ENCODE measurements around the gene KIAA0040.

Gene KIAA0040

DNA sequence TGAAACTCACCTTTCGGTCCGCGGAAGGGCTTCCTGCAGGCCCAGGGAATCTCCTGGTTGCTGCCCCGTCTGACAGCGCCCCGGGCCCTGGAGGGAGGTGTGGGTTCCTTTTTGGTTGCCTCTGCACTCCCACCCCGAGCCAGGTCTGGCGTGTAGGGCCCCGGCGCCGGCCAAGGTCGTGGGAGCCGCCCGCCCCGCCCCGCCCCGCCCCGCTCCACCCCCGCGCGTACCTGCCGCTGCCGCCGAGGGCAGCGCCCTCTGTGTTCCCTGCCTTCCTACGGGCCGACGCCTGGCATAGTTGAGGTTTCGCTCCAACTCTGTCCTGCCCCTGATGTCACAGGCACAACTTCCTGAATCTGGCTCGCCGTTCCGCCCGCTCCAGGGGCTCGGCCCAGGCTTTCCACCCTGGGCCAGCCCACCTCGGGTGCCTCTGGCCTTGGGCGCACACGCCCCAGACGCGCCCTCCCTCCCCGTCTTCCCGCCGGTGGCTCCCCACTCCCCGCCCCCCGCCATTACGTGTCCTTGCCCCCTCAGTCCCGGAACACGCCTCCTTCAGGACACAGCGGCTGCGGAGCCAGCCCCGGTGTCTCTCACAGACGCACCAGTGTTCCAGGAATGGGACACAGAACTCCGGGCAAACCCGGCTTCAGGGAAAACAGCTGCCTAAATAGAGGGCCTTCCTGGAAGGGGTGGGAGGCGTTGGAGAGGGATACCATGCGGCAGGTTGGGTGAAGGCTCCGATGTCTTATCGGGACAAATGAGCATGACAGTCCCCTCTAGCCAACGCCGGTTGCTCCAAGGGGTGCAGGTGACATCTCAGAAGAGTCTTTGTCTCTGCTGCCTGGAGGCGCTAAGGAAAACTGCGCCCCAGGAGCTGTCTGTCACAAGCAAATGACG, at the start of gene KIAA0040:
Gene KIAA0040, minus strand, starts transcription at position 147 of the 897 bp plus-strand sequence. CDS start 31,763 bp downstream, outside the sequence.
- peak; percentile 51 for DNase-seq (ENCODE audit: low spot score)

DNA sequence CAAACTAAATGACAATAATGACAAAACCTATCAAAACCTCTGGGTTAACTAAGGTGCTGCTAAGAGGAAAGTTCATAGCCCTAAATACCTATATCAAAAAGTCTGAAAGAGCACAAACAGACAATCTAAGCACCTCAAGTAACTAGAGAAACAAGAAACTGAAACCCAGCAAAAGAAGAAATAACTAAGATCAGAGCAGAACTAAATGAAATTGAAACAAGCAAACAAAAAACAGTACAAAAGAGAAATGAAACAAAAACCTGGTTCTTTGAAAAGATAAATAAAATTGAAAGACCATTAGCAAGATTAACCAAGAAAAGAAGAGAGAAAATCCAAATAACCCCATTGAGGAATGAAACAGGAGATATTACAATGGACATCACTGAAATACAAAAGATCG, 44.8 kb upstream of the KIAA0040 start:
- DNase-seq (ENCODE audit: low spot score), result no peak

DNA sequence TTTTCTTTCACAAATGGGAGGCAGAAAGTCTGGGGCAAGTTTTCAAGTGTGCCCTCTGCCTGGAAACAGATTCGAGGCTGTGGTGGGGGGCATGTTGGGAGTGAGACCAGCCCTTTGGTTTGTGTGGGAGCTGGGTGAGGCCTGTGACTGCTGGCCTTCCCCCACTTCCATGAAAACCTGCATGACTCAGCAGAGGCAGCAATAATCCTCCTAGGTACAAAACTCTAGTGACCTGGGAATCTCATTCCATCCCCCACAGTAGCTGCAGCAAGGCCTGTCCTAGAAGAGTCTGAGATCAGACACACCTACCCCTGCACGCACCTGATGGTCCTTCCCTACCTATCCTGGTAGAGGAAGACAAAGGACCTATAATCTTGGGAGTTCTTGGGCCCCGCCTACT, 42.1 kb upstream of the KIAA0040 start:
- no peak for DNase-seq (ENCODE audit: low spot score)

DNA sequence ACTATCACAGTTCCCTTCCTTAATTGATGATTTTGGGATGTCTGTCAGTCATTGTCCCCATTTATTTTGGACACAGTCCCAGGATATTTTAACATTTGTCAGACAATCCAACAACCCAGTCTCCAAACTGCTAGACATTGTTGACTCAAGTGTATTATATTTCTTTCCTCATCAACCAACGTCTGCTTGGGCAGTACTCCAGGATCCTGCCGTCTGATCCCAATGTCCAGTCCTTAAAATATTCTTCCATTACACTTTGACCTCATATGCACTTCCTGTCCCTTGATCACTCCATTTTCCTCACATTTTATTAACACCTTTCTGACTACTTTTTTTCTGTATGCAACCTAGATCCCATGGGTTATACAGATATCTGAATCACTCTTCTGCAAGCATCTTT, 39.8 kb upstream of the KIAA0040 start:
- DNase-seq (ENCODE audit: low spot score), result no peak

DNA sequence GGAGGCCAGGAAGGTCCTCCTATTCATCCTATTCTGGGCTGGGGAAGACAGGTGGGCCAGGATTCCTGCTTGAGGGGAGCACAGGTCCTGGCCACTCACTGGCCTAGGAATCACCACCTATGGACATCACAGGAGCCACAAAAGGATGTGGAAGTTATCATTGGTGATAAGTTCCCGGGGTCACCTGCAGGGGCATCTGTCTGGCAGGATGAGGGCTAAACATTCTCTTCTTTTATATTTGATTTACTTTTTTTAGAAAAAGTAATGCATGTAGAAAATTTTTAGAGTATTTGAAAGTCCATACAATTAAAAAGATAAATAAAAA, 33.2 kb upstream of the KIAA0040 start:
- no peak for DNase-seq (ENCODE audit: low spot score)

DNA sequence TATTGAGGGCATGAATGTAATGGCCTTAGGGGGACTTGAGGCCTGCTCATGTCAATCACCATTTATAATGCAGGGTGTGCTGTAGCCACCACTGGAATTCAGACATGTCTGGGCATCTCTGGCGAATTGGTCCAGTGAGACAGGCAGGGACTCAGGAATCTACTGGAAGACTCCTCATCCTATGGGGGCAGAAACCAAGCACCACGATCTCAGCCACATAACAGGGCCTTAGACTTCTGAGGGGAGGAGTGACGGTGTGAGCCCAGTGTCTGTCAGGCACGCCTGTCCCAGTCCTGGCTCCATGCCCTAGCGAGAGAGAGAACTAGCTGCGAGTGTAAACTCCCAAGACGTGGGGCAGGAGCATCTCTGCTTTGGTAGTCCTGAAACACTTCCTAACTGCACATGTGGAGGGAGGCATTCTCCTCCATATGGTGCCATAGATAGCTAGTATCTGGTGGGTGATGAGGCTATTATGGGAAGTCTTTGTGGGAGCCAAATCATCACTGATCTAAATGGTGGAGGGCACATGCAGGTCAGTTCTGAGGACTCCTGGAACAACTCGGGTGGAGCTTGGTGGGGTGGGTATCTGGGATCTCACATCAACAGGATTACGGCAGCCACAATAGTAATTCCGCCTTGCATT, 29.8 kb upstream of the KIAA0040 start:
- no peak for DNase-seq (ENCODE audit: low spot score)

DNA sequence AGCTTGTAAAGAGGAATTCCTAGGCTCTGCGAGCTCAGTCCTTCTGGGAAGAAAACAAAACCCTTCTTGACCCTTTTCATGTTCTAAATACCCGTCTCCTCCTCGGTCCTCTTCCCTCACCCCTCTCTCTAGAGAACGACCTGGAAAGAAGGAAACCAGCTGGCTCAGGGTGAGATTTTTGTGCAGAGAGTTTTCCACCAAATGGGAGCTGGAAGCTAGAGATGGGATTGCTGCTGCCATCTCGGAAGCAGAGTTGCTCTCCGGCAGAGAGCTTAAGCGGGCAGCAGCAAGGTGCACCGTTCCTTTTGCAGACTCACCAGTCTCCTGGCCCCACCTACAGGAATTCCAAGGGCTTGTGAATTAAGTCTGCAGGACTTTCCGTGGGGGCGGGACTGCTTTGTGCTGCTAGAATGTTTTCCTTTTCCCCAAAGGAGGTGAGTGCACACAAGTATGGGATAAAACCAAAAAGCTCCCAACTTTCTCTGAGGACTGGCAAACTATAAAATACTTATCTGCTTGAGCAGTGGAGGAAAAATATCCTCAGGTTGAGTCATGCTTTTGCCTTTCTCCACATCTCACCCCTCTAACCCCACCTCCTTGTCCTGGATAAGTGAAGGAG, 29.1 kb upstream of the KIAA0040 start:
- DNase-seq (ENCODE audit: low spot score), result no peak

DNA sequence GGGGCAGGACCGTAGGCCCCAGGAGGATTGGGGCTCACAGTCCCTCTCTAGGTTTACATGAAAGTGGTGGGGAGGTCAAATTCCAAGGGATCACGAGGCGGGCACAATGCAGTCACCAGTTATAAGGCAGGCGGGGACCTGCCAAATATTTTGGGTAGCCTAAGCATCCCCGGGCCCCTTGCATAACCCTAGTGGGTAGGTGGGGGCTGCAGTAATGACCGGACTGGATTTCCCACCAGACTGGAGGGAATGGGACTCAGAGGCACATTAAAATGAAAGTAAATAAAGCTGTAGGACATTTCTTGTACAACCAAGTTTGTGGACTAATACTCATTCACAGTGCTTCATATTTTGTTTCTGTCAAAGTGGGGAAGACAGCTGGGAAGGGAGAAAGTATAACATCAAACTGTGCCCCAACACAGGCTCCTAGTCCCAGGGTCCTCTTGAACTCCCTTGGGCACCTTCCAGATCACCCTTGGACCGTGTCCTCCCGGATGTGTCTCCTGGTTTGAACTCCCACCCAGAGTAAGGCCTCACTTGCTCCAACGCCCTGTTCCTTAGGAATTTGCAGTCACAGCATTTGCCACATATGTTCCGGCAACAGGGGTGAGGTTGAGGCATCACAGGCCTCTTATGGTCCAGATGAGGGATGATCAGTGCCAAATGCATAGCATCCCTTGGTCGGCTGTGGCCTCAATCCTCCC, 28.4 kb upstream of the KIAA0040 start:
- no peak for DNase-seq (ENCODE audit: low spot score)

DNA sequence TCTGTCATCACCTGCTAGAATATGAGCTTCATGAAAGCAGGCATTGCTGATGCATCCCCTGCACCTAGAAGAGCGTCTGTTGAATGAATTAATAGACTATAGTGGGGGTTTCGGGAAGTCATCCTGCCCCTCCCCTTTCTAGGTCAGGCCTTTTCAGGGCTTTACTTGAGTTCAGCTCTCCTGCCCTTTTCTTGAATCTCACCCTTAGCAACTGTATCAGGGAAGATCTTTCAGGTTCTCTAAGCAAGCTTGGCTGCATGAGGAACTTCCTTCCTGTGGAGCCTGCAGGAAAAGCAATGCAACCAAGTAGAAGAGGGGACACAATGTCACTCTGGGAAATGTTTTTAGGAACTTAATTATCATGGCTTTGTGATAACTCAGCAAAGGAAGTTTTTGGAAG, 27.2 kb upstream of the KIAA0040 start:
- no peak for DNase-seq (ENCODE audit: low spot score)

DNA sequence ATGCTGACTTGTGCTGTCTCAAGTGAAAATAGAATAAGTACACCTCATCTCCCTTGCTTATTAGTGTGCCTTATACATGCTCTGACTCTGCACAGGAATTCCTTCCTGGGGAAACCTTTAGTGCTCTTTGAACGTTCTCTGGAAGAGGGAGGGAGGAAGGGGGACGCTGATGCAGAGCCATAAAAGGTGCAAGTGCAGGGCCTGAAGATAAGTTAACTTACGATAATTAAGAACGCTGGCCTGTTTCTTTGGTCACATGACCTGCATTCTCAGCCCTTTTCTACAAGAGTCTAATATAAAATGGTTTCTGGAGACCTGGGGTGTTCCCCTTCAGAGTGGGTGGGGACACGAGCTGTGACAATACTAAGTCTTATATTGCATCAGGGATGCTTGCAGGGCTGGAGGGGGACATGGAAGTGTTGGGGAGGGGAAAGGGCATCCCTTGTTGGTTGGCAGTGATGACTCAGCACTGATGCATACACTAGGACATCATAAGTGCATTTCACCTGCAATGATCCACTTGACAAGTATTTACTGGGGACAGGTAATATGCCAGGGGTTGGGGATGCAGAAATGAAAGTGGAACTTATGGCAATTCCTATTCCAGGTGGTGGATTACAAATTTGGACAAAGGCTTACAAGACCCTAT, 26.3 kb upstream of the KIAA0040 start:
- DNase-seq (ENCODE audit: low spot score), result no peak

DNA sequence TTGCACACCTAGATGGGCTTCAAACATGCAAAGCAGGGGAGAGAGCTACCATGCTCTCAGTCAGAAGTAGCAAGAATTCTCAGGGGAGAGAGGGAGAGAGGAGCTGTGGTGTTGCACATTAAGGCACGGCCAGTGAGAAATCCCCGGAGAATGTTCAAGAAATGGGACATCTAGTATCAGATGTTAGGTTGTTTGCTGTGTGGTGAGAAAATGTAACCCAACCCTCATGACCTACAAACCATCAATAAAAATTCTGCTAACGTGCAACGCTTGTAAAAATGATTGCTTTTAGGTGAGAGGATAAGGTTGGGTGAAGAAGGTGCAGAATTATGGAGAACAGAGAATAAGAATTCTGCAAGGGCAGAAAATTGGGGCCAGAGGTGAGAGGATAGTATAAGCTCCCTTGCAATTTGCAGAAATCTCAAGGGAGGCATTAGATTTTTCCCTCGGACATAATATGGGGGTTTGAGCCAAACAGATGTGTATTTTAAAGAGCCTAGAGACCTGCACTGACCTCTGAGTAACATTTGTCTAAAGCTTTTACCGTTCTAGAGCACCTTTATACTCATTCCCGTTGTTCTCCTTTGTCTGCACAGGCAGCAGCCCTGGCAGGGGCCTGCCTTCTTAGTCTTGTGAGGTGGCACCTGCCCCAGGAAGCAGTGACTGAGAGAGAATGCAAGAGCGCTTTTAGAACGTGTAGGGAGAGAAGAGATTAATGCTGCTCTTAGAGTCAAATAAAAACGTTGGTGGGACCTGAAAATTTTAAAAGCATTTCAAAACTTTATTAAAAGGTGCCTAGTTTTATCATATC, 25.4 kb upstream of the KIAA0040 start:
- DNase-seq (ENCODE audit: low spot score), result no peak

DNA sequence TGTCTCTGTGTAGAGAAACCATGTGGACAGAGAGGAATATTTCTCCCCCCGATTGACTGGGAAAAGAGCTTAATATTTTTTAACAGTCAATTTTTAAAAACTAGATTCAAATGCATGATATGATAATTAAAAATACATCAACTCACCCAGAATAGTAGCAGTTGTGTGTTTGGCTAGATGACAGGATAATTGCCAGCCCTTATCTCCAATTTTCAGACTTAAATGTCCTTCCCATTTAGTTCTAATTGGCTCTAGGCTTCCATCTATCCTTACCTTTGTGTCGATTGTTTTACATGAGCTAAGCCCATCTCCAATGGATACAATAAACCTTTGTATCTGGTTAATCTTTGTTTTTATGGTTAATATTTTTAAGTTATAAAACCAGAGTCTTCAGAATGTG, 23.9 kb upstream of the KIAA0040 start:
- no peak for DNase-seq (ENCODE audit: low spot score)

DNA sequence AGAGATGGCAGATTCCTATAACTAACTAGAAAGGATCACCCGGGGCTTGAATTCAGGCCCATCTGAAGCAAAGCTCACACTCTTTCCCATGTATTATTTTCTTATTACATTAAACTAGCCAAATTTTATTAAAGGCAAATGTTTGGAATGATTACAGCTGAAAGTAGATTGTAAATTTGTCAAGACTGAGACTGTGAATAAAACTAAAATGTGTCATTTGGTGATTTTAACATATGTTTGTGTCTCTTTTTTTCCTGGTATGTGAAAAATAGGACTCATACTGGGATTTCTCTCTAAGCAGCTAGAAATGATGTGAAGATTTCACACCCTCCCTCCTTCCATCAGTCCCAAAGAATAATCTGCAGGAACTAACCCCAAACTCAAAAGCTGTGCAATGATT, 19.1 kb upstream of the KIAA0040 start:
- no peak for DNase-seq (ENCODE audit: low spot score)

DNA sequence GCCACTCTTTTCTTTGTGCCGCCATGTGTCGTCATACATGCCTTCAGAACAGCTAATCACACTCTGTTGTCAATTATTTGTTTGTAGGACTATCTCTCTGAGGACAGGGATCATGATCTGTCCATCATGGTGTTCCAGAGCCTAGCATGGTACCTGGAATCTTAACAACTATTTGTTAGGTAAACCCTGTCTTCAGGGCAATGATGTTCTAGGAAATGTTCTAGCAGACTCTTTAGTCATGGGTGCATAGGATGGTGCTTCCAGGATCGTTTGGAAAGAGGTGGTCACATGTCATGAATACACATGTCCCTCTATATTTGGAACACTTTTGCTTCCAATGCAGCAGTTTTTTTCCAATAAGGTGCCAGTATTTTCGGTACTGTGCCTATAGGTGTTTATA, 18.2 kb upstream of the KIAA0040 start:
- DNase-seq (ENCODE audit: low spot score), result no peak

DNA sequence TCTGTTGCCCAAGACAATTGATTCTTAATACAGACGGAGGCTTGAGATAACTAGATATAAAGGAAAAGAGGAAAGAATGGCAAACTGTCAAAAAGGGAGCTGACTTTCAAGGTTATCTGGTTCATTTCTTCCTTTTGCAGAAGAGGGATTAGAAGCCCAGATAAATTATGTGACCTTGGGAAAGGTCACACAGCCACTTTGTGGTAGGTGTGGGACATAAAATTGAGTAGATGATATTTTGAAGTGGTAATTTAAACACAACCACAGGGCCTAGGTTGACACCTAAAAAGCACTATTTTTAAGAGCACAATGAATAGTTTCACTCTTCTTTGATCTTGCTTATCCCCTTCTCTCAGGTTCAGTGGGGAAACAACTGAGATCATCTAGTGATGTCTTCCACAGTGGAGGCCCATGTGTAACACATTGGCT, 16.9 kb upstream of the KIAA0040 start:
- DNase-seq (ENCODE audit: low spot score), result peak; percentile 50

DNA sequence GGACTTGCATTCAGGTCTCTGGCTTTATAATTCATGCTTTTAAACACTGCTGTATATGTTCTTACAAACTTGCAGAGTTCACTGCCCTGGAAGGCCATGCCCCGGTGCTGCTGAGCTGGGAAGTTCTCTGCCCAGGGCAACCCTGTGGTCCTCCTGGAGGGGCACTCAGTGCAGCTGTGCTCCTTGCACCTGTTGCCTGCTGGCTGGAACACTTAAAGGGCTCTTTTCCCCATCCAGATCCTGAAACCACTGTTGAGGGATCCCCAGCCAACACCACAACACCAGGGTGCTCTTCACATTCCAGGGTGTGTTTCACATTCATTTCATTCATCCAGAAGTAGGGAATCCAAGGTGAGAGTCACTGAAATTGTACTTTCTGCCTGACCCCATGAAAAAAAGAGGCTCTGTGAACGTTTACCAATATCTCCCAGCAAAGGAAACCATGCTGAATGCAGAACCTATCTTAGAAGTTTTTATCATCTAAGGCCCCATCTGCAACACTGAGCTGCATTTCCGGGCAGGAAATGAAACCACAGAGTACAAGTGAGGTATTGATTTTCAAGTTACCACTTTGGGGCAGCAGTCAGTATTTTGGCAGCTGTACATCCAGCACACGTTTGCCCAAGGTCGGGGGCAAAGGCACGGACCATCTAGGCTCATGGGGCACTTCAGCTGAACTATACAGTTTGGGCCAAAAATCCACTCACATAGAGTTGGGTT, 16.4 kb upstream of the KIAA0040 start:
- DNase-seq (ENCODE audit: low spot score), result peak; percentile 73

DNA sequence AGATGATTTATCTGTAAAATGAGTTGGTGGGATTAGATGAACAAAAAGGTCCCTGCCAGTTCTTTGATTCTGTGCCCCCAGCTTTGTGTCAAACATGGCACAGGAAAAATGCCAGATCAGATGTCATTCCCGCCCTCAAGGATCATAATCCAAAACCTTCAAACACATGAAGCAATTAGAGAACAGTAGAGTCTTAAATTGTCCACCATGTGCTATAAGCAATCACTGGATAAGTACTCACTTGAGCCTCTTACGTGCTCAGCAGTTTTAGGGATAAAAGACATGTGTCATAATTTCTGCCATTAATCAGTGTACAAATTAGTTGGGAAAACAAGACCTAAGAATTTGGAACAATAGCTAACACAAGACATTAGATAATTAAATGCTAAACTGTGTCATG, 15.4 kb upstream of the KIAA0040 start:
- no peak for DNase-seq (ENCODE audit: low spot score)

DNA sequence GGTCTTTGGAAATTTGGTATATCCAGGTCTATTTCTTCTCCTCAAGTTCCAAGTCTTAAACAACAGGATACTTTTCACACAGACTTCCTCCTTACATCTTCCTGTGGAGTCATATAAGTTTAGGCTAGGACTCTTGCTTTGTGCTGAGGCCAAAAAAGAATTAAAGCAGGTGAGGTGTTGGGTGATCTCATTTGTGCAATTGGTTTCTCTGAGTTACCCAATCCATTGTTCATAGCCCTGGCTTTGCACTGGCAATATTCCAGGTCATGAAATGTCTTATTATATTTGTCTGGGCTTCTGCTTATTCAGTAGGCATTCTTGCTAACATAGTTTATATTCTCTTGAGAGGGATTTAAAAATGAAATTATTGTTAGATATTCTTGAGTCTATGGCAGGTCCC, 14.1 kb upstream of the KIAA0040 start:
- no peak for DNase-seq (ENCODE audit: low spot score)

DNA sequence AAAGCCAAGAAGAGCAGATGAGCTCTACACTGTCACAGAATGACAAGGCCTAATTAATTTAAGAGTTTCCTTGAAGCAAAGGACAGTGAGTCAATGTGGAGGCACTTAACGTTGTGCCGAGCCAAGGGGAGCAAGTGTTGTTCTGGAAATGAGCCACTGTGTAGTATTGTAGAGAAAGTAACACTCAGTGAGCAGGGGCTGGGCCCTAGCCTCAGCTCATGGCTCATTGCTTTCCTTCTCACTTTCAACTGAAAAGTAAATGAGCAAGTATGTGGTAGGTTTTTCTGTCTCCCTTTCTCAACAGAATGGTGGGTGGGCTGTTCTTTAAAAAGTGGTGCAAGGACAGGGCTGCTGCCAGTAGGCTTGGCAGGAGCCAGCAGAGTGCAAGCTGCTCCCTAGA, 11.8 kb upstream of the KIAA0040 start:
- DNase-seq (ENCODE audit: low spot score), result no peak

DNA sequence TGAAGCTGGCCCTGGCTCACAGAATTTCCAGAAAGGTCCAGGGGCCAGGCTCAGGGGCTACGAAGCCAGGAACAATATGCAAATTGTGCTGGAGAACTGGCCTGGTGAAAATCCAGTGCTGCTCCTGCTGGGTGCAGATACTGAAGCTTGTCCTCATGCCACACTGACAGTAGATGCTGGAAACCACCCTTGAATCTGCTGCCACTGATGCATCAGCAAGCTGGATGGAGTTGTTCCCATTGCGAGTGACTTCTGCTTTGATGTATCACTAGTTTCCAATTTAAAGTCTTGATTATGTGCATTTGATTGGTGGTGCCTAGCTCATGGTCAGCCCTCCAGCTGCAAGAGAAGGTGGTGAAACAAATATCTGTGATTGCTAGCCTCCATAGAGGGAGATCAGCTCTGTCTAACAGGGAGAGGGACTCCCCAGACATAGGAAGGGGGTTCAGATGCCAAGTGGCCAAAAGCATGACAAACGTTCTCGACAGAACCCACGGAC, 11.0 kb upstream of the KIAA0040 start:
- DNase-seq (ENCODE audit: low spot score), result no peak
